NCI-H2171 (cell line): Measurements from ENCODE around the gene BOLL.
A peak's percentile ranks its signal among the peaks of the same experiment; 100 is the strongest.
"Not testable (repeated sequence)": the region's sequence is repeated elsewhere in the genome, so short reads cannot be mapped to it uniquely, and the experiment has no call there.

Experiments
- DNase-seq: peaks from one replicate; lab custom pipeline; 2025; lab: John Stamatoyannopoulos, UW

Gene BOLL

DNA sequence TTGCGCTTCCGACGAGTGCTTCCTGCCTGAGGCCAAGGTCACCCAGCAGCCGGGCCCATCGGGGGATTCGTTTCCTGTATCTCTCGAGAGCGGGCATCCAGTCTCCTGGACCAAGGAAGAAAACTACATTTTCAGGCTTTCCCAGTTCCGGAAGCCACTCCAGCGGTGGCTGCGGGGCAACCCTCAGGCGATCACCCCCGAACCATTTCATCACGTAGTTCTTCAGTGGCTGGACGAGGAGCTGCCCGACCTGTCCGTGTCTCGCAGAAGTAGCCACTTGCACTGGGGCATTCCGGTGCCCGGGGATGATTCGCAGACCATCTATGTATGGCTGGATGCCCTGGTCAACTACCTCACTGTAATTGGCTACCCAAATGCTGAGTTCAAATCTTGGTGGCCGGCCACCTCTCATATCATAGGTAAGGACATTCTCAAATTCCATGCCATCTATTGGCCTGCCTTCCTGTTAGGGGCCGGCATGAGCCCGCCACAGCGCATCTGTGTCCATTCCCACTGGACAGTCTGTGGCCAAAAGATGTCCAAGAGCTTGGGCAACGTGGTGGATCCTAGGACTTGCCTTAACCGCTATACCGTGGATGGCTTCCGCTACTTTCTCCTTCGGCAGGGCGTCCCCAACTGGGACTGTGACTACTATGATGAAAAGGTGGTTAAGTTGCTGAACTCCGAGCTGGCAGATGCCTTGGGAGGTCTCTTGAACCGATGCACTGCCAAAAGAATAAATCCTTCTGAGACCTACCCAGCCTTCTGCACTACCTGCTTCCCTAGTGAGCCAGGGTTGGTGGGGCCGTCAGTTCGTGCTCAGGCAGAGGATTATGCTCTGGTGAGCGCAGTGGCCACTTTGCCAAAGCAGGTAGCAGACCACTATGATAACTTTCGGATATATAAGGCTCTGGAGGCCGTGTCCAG is 78.9 kb downstream of the BOLL start:
- DNase-seq: no peak

DNA sequence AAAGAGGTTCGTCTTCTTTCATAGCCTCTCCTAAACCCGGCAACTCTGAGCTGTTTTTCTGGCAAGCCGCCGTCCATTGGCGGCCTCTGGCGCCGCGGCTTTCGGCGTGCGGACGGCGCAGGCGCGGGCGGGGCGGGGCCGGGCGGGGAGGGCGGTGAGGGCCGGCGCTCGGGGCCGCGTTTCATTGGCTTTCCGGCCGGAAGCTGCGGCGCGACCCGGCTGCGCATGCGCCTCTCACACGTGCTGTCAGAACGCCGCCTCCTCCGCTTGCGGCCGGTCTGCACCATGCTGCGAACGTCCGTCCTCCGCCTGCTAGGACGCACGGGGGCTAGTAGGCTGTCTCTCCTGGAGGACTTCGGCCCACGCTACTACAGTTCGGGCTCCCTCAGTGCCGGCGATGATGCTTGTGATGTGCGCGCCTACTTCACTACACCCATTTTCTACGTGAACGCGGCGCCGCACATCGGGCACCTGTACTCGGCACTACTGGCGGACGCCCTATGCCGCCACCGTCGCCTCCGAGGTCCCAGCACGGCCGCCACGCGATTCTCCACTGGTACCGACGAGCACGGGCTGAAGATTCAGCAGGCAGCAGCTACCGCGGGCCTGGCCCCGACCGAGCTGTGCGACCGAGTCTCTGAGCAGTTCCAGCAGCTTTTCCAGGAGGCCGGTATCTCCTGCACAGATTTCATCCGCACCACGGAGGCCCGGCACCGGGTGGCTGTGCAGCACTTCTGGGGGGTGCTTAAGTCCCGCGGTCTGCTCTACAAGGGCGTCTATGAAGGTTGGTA is 79.8 kb downstream of the BOLL start, which contains the start of gene MARS2:
Gene MARS2, plus strand, starts transcription at position 249 of the 791 bp plus-strand sequence. Its CDS starts 37 bp downstream, at position 286.
- DNase-seq: peak; percentile 90

- peak; percentile 72 for DNase-seq
Observed at GRCh38 chr2:197704434-197705120, 80.5 kb downstream of the BOLL start.

GRCh38 chr2:197700960-197701359 is 84.2 kb downstream of the BOLL start:
- DNase-seq: no peak

DNA sequence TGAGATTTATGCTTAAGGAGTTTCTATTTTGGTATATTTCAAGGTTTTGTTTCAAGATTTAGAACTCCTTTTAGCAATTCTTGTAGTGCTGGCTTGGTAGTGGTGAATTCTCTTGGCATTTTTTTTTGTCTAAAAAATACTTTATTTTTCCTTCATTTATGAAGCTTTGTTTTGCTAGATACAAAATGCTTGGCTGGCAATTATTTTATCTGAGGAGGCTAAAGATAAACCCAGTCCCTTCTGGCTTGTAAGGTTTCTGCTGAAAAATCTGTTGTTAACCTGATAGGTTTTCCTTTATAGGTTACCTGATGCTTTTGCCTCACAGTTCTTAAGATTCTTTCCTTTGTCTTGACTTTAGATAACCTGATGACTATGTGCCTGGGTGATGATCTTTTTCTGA is 85.4 kb downstream of the BOLL start:
- not testable (repeated sequence) for DNase-seq

DNA sequence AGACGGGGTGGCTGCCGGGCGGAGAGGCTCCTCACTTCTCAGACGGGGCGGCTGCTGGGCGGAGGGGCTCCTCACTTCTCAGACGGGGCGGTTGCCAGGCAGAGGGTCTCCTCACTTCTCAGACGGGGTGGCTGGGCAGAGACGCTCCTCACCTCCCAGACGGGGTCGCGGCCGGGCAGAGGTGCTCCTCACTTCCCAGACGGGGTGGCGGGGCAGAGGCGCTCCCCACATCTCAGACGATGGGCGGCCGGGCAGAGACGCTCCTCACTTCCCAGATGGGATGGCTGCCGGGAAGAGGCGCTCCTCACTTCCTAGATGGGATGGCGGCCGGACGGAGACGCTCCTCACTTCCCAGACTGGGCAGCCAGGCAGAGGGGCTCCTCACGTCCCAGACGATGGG is 88.5 kb downstream of the BOLL start:
- DNase-seq: not testable (repeated sequence)

DNA sequence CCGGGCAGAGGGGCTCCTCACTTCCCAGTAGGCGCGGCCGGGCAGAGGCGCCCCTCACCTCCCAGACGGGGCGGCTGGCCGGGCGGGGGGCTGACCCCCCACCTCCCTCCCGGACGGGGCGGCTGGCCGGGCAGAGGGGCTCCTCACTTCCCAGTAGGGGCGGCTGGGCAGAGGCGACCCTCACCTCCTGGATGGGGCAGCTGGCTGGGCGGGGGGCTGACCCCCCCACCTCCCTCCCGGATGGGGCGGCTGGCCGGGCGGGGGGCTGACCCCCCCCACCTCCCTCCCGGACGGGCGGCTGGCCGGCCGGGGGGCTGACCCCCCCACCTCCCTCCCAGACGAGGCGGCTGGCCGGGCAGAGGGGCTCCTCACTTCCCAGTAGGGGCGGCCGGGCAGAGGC is 89.1 kb downstream of the BOLL start:
- not testable (repeated sequence) for DNase-seq

- not testable (repeated sequence) for DNase-seq
Observed at GRCh38 chr2:197695206-197695605, 89.9 kb downstream of the BOLL start.

DNA sequence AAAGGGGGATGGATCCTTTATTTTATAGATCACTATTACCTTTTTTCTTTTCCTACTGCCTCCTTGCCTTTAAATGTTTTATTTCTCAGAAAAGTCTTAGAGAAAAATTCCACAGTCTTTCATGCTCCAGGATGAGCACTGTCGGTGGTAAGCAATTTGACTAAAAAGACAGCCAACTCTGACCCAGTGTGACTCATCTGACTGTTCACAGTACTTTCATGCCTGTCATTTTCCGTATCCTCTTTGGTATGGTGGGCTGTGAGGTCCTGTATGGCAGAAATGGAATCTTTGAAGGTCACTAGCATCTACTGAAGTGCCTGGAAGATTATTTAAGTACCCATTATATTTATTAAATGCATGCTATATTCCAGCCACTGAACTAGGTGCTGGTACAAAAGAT is 107.6 kb downstream of the BOLL start:
- no peak for DNase-seq

GRCh38 chr2:197677056-197677455 is 108.1 kb downstream of the BOLL start:
- no peak for DNase-seq
